H9 (cell line): ENCODE measurements around the gene CHAMP1. TPM values are rescaled to one million over a fixed set of nuclear protein-coding genes. Genes with fewer than 3 reads are reported as not detected.

Experiments
- DNase-seq: peaks from one replicate; pipeline ENCODE4 v3.0.0-alpha.2; 2017
- H2AFZ ChIP-seq: one replicate; pipeline ENCODE4 v1.6.1; 2013; ENCODE audit warnings: mild to moderate bottlenecking, low read length, control low read depth, moderate library complexity
- H2AK5ac ChIP-seq: 2 replicates; pipeline ENCODE4 v1.6.1; 2013; ENCODE audit warnings: low read length, control low read depth, mixed read lengths; ENCODE audit not compliant: insufficient read length
- H2BK120ac ChIP-seq: one replicate; pipeline ENCODE4 v1.6.1; 2013; ENCODE audit warnings: low read depth, mild to moderate bottlenecking, low read length, control low read depth, inconsistent platforms; ENCODE audit not compliant: poor library complexity, severe bottlenecking
- H2BK12ac ChIP-seq: 2 replicates; pipeline ENCODE4 v1.6.1; 2013; ENCODE audit warnings: low read length, control low read depth, mixed read lengths, low read depth; ENCODE audit not compliant: insufficient read length
- H2BK15ac ChIP-seq: 2 replicates; pipeline ENCODE4 v1.6.1; 2013; ENCODE audit warnings: low read depth, low read length, control low read depth
- H2BK20ac ChIP-seq: one replicate; pipeline ENCODE4 v1.6.1; 2013; ENCODE audit warnings: low read depth, mild to moderate bottlenecking, low read length, control low read depth, inconsistent platforms; ENCODE audit not compliant: poor library complexity, severe bottlenecking
- H2BK5ac ChIP-seq: 2 replicates; pipeline ENCODE4 v1.6.1; 2013; ENCODE audit warnings: low read length, control low read depth, mixed read lengths; ENCODE audit not compliant: insufficient read length
- H3K14ac ChIP-seq: 2 replicates; pipeline ENCODE4 v1.6.1; 2013; ENCODE audit warnings: low read length, control low read depth; ENCODE audit not compliant: insufficient read depth
- H3K18ac ChIP-seq: 2 replicates; pipeline ENCODE4 v1.6.1; 2013; ENCODE audit warnings: low read depth, mild to moderate bottlenecking, mixed read lengths, low read length, control low read depth; ENCODE audit not compliant: insufficient read length
- H3K23ac ChIP-seq: 2 replicates; pipeline ENCODE4 v1.6.1; 2013; ENCODE audit warnings: low read length, control low read depth, mixed read lengths, low read depth; ENCODE audit not compliant: insufficient read length
- H3K23me2 ChIP-seq: 2 replicates; pipeline ENCODE4 v1.6.1; 2013; ENCODE audit warnings: low read depth, mild to moderate bottlenecking, mixed read lengths, low read length, control low read depth; ENCODE audit not compliant: insufficient read length, poor library complexity, severe bottlenecking
- H3K27ac ChIP-seq: 2 replicates; pipeline ENCODE4 v1.5.1; 2013; ENCODE audit warnings: low read length, control low read depth, mixed read lengths, low read depth; ENCODE audit not compliant: insufficient read length
- H3K27me3 ChIP-seq: 2 replicates; pipeline ENCODE4 v1.6.1; 2013; ENCODE audit warnings: low read length, control low read depth, inconsistent platforms; ENCODE audit not compliant: insufficient read depth
- H3K4ac ChIP-seq: 2 replicates; pipeline ENCODE4 v1.6.1; 2013; ENCODE audit warnings: low read depth, mild to moderate bottlenecking, control low read depth, inconsistent platforms, low read length, moderate library complexity
- H3K4me1 ChIP-seq: 2 replicates; pipeline ENCODE4 v1.6.1; 2013; ENCODE audit warnings: low read length, control low read depth, inconsistent platforms; ENCODE audit not compliant: insufficient read depth
- H3K4me2 ChIP-seq: 2 replicates; pipeline ENCODE4 v1.6.1; 2013; ENCODE audit warnings: low read length, control low read depth, mixed read lengths; ENCODE audit not compliant: insufficient read length, insufficient read depth
- H3K56ac ChIP-seq: 2 replicates; pipeline ENCODE4 v1.6.1; 2013; ENCODE audit warnings: low read depth, mild to moderate bottlenecking, mixed read lengths, low read length, control low read depth; ENCODE audit not compliant: insufficient read length
- H3K79me1 ChIP-seq: 2 replicates; pipeline ENCODE4 v1.6.1; 2013; ENCODE audit warnings: low read depth, mild to moderate bottlenecking, moderate library complexity, low read length, control low read depth, inconsistent platforms; ENCODE audit not compliant: insufficient read depth, poor library complexity, severe bottlenecking
- H3K79me2 ChIP-seq: 2 replicates; pipeline ENCODE4 v1.6.1; 2013; ENCODE audit warnings: low read length, control low read depth, inconsistent platforms; ENCODE audit not compliant: insufficient read depth
- H3K9ac ChIP-seq: 2 replicates; pipeline ENCODE4 v1.6.1; 2013; ENCODE audit warnings: low read length, control low read depth, mixed read lengths; ENCODE audit not compliant: insufficient read length; ENCODE audit errors: extremely low read depth
- H3K9me3 ChIP-seq: one replicate; pipeline ENCODE4 v1.6.1; 2013; ENCODE audit warnings: low read depth, low read length, inconsistent platforms; ENCODE audit not compliant: control insufficient read depth
- H3T11ph ChIP-seq: one replicate; pipeline ENCODE4 v1.6.1; 2013; ENCODE audit warnings: mild to moderate bottlenecking, low read length, control low read depth, inconsistent platforms
- H4K20me1 ChIP-seq: one replicate; pipeline ENCODE4 v1.6.1; 2013; ENCODE audit not compliant: control insufficient read depth, insufficient read length, insufficient read depth
- H4K5ac ChIP-seq: 2 replicates; pipeline ENCODE4 v1.6.1; 2013; ENCODE audit warnings: low read depth, mild to moderate bottlenecking, mixed read lengths, low read length, control low read depth; ENCODE audit not compliant: insufficient read length
- H4K8ac ChIP-seq: replicated peaks from 2 replicates; pipeline ENCODE4 v1.6.1; 2013; ENCODE audit warnings: low read length, control low read depth, mixed read lengths, low read depth; ENCODE audit not compliant: insufficient read length
- H4K91ac ChIP-seq: 2 replicates; pipeline ENCODE4 v1.6.1; 2013; ENCODE audit warnings: low read depth, mild to moderate bottlenecking, moderate library complexity, mixed read lengths, low read length, control low read depth; ENCODE audit not compliant: insufficient read length
- H3K27ac Mint-ChIP-seq, 3 experiments: 2 replicates in 2 of 3; 3 replicates in 1 of 3; pipeline ENCODE4 v1.8.0; 2020 to 2021; ENCODE audit warnings: mixed read lengths in 3 of 3, mild to moderate bottlenecking in 1 of 3, moderate library complexity in 1 of 3
- H3K27me3 Mint-ChIP-seq: 2 replicates; pipeline ENCODE4 v1.8.0; 2021; ENCODE audit warnings: low read depth, mild to moderate bottlenecking, moderate library complexity, mixed read lengths
- H3K36me3 Mint-ChIP-seq, 3 experiments: 2 replicates in 2 of 3; 3 replicates in 1 of 3; pipeline ENCODE4 v1.8.0; 2020 to 2021; ENCODE audit warnings: low read depth in 3 of 3, mixed read lengths in 3 of 3; ENCODE audit not compliant: insufficient read depth in 1 of 3
- H3K4me1 Mint-ChIP-seq, 2 experiments: 2 replicates each; pipeline ENCODE4 v1.8.0; 2020; ENCODE audit warnings: mixed read lengths in 2 of 2
- H3K4me3 Mint-ChIP-seq, 2 experiments: 2 replicates in 1 of 2; 3 replicates in 1 of 2; pipeline ENCODE4 v1.8.0; 2020 to 2021; ENCODE audit warnings: mild to moderate bottlenecking in 2 of 2, mixed read lengths in 2 of 2, moderate library complexity in 1 of 2
- H3K9me3 Mint-ChIP-seq, 2 experiments: 2 replicates in 1 of 2; 3 replicates in 1 of 2; pipeline ENCODE4 v1.8.0; 2020; ENCODE audit warnings: mild to moderate bottlenecking in 2 of 2, mixed read lengths in 2 of 2, moderate library complexity in 1 of 2
- CTCF ChIP-seq: fragments of 200-600 bp; sonication (generic); conservative IDR thresholded peaks from 3 replicates; pipeline ENCODE4 v1.8.0; 2021; ENCODE audit warnings: antibody characterized with exemption, mild to moderate bottlenecking
- WGBS: extraction: QIAGEN DNeasy Blood & Tissue Kit; methylation state at CpG from one replicate; pipeline ENCODE4 v1.1.7; 2013; ENCODE audit warnings: missing lambda C conversion rate, low lambda C conversion rate, mixed read lengths; ENCODE audit not compliant: insufficient read length; ENCODE audit errors: extremely low coverage; 5-methylcytosine and 5-hydroxymethylcytosine counted together
- total RNA-seq: library from RNA; stranded (reverse); gene quantifications from 2 replicates; pipeline ENCODE4 v1.2.1, GENCODE V29; 2021

The CHAMP1 gene
- total RNA-seq, 1 experiment from 2014 or later, result 62.1 TPM

GRCh38 chr13:114304346-114305034, 9.8 kb upstream of the CHAMP1 start:
- Histone ChIP-seq H4K5ac (no peak overlapping the region), H3K23ac (no peak overlapping the region), H2BK12ac (no peak overlapping the region), H3K79me2 (no peaks in the 10 kb centered on the region), H3K9ac (no peak overlapping the region), H3K4me2 (no peak overlapping the region), H3K4ac (no peak overlapping the region; the same call in 1 of the 2 replicates), H3K4me1 (no peaks in the 10 kb centered on the region), H3K79me1 (no peaks in the 10 kb centered on the region), H3K56ac (no peak overlapping the region), H4K20me1 (no peaks in the 10 kb centered on the region), H4K91ac (no peak overlapping the region), H3K27me3 (no peaks in the 10 kb centered on the region), H2BK5ac (no peak overlapping the region), H2BK15ac (no peak overlapping the region), H2AK5ac (no peak overlapping the region), H3K27ac (no peak overlapping the region), H2BK20ac (no peak overlapping the region), H3K18ac (no peak overlapping the region), H2BK120ac (no peak overlapping the region), H3T11ph (no peak overlapping the region), H2AFZ (no peak overlapping the region), H3K23me2 (no peaks in the 10 kb centered on the region), H4K8ac (no peak overlapping the region), H3K9me3 (no peaks in the 10 kb centered on the region), H3K14ac (no peak overlapping the region)
- Mint-ChIP-seq H3K4me3 (no peak overlapping the region), H3K36me3 (peaks cover 29 to 63% (median 57%) of the 10 kb centered on the region in 3 experiments; a peak in 6 of 7 replicates), H3K9me3 (no peaks in the 10 kb centered on the region), H3K4me1 (no peaks in the 10 kb centered on the region), H3K27me3 (no peaks in the 10 kb centered on the region), H3K27ac (no peak overlapping the region)
- WGBS, result no CpG with 5 or more reads among the region's 13 CpGs
- DNase-seq, result no peak
- TF ChIP-seq CTCF, result no peak
